Psoas muscle (tissue), 8 donors: Measurements from ENCODE around the gene IL17RA. TPM values are rescaled to one million over a fixed set of nuclear protein-coding genes. Genes with fewer than 3 reads are reported as not detected.
A peak's percentile ranks its signal among the peaks of the same experiment; 100 is the strongest.

Experiments used
- ATAC-seq, 4 donors: fragments of 200-7000 bp; cut with Tn5 transposase; one replicate each; pipeline ENCODE4 v1.9.1; 2020; ENCODE audit warnings: moderate library complexity in 3 of 4, mild to moderate bottlenecking in 2 of 4
- DNase-seq, 2 donors: peaks; one replicate each; pipeline ENCODE4 v3.0.0-alpha.2; 2020
- H3K27ac ChIP-seq: fragments of 200-600 bp; one replicate; pipeline ENCODE4 v1.8.0; 2022
- H3K27me3 ChIP-seq, 3 donors: fragments of 200-600 bp in 1 of 3; one replicate each; pipeline versions ENCODE4 v1.6.1 to v1.8.0; 2013 to 2022; ENCODE audit warnings: low read length in 2 of 3, mild to moderate bottlenecking in 2 of 3, moderate library complexity in 1 of 3; ENCODE audit not compliant: insufficient read depth in 3 of 3
- H3K36me3 ChIP-seq, 2 donors: fragments of 200-600 bp in 1 of 2; one replicate each; pipeline versions ENCODE4 v1.6.1 to v1.8.0; 2013 to 2022; ENCODE audit warnings: low read depth in 1 of 2, mild to moderate bottlenecking in 1 of 2, moderate library complexity in 1 of 2; ENCODE audit not compliant: insufficient read depth in 1 of 2
- H3K4me1 ChIP-seq: fragments of 200-600 bp; one replicate; pipeline ENCODE4 v1.8.0; 2022
- H3K4me3 ChIP-seq: fragments of 200-600 bp; one replicate; pipeline ENCODE4 v1.8.0; 2022; ENCODE audit warnings: mild to moderate bottlenecking
- H3K9me3 ChIP-seq: fragments of 200-600 bp; one replicate; pipeline ENCODE4 v1.8.0; 2022
- CTCF ChIP-seq: fragments of 200-600 bp; IDR thresholded peaks from one replicate; pipeline ENCODE4 v1.8.0; 2022; ENCODE audit warnings: antibody characterized with exemption
- WGBS, 3 donors: extraction: QIAGEN DNeasy Blood & Tissue Kit; methylation state at CpG; one replicate each; pipeline versions ENCODE4 v1.1.6 to v1.1.7; 2013; 5-methylcytosine and 5-hydroxymethylcytosine counted together
- intact Hi-C, 2 donors: fragments of 100-400 bp; cut with DNase I; formaldehyde crosslinking; loops; one replicate each; pipeline versions ENCODE4 v1.11.0 to v1.14.2; 2022
- polyA plus RNA-seq, 3 donors: library from polyadenylated mRNA; stranded (reverse); fragments of 200-250 nt; gene quantifications; one replicate each; pipeline ENCODE4 v1.2.3, GENCODE V29; 2013
- total RNA-seq, 4 donors: library from RNA; stranded (reverse); fragmentation: NEBNext Ultra II Directional in 2 of 4; extraction: Animal tissue kit (Norgen Biotek cat#: 25700) in 2 of 4; gene quantifications; one replicate each; pipeline versions ENCODE4 v1.2.1 to v1.2.4, GENCODE V29; 2021 to 2023
- donor health status: healthy with polysubstance abuse.
- donor health status: DM: no; HTN: no; CAD: no; lungs with moderate emphysema.
- donor health status: Bipolar disorder and iron deficiency.
- donor health status: healthy.
- donor health status: DM: yes; HTN: yes; CAD: no.
- donor health status: DM: no; HTN: no; CAD: no.
- donor health status: DM: no; HTN: no; CAD: no.
- donor health status: DM: yes; HTN: yes; CAD: no.

IL17RA gene
- total and polyA plus RNA-seq, 7 donors, result 0.93 to 3.7 (median 2.9) TPM

- no peaks in the 10 kb centered on the region for H3K9me3 ChIP-seq
- no peak overlapping the region for H3K27ac ChIP-seq
- H3K36me3 ChIP-seq, result peaks cover 0 to 47% of the 10 kb centered on the region in 2 donors
Measured at GRCh38 chr22:17097701-17098100, 12.9 kb downstream of the IL17RA start.

DNA sequence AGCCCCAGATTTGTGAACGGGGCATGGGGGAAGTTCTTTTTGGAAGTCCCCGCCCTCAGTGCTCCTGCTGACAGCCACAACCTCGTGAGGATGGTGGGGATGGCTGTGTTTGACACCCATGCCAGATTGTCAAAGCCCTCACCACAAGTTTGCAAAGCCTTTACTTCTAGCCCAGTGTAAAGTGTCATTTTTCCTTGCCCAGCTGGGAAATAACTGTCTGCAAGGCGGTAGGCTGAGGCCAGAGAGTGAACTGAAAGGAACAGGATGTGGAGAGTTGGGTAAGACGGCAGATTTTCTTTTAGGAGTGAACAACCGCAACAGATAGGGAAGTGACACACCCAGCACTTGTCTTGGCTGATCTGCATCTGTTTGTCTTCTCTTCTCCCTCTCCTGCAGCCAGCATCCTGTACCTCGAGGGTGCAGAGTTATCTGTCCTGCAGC is 13.6 kb downstream of the IL17RA start:
- ATAC-seq (peak in 3 of 4 donors; percentile 17 to 31 (median 30)), DNase-seq (no peak)
- Histone ChIP-seq H3K4me3 (no peak overlapping the region), H3K4me1 (no peaks in the 10 kb centered on the region), H3K36me3 (peaks cover 0 to 51% of the 10 kb centered on the region in 2 donors), H3K27me3 (no peaks in the 10 kb centered on the region), H3K27ac (no peak overlapping the region), H3K9me3 (no peaks in the 10 kb centered on the region)
- TF ChIP-seq CTCF, result no peak
- 68 to 78% (median 72%) methylated on average over 7 of the region's 7 CpGs for WGBS, 3 donors
- intact Hi-C loops, result no loop called here

More at GRCh38 chr22:17097701-17098100, 12.9 kb downstream of the IL17RA start:
- WGBS, 3 donors, result 78 to 82% (median 81%) methylated on average over 6 of the region's 6 CpGs
- DNase-seq (no peak), ATAC-seq (no peak)
- Histone ChIP-seq H3K27me3 (no peaks in the 10 kb centered on the region), H3K4me1 (no peaks in the 10 kb centered on the region), H3K4me3 (no peak overlapping the region)
- TF ChIP-seq CTCF, result no peak
- intact Hi-C loops, result no loop called here

- Histone ChIP-seq H3K27me3 (peaks cover 0 to 2% (median 0%) of the 10 kb centered on the region in 3 donors), H3K9me3 (no peaks in the 10 kb centered on the region), H3K27ac (no peak overlapping the region), H3K36me3 (peaks cover 0 to 51% of the 10 kb centered on the region in 2 donors), H3K4me1 (no peaks in the 10 kb centered on the region), H3K4me3 (no peak overlapping the region)
- ATAC-seq (no peak), DNase-seq (no peak)
- WGBS, 3 donors, result 81 to 85% (median 82%) methylated on average over 6 of the region's 6 CpGs
- no peak for TF ChIP-seq CTCF
- intact Hi-C loops, result no loop called here
Measured at GRCh38 chr22:17100621-17101020, 15.8 kb downstream of the IL17RA start.

- 79 to 81% (median 79%) methylated on average over 14 of the region's 14 CpGs for WGBS, 3 donors
- no peak for TF ChIP-seq CTCF
- no peaks in the 10 kb centered on the region for H3K4me1 ChIP-seq
- H3K27ac ChIP-seq, result no peak overlapping the region
- DNase-seq (no peak), ATAC-seq (no peak)
- peaks cover 0 to 51% of the 10 kb centered on the region in 2 donors for H3K36me3 ChIP-seq
- peaks cover 0 to 2% (median 0%) of the 10 kb centered on the region in 3 donors for H3K27me3 ChIP-seq
- no peak overlapping the region for H3K4me3 ChIP-seq
- no peaks in the 10 kb centered on the region for H3K9me3 ChIP-seq
- intact Hi-C loops, result no loop called here
Measured at GRCh38 chr22:17101475-17102296, 16.9 kb downstream of the IL17RA start.
